IPS-15b (cell line): ENCODE results near the gene MEF2D.

ENCODE experiments used
- H3K27me3 ChIP-seq: one replicate; pipeline ENCODE4 v1.6.1; 2013; ENCODE audit warnings: low read length; ENCODE audit not compliant: control insufficient read depth, insufficient read depth
- H3K36me3 ChIP-seq: one replicate; pipeline ENCODE4 v1.6.1; 2013; ENCODE audit warnings: low read length; ENCODE audit not compliant: control insufficient read depth, insufficient read depth
- H3K4me1 ChIP-seq: one replicate; pipeline ENCODE4 v1.6.1; 2013; ENCODE audit warnings: mild to moderate bottlenecking, low read length; ENCODE audit not compliant: control insufficient read depth, insufficient read depth
- H3K4me3 ChIP-seq: one replicate; pipeline ENCODE4 v1.5.1; 2013; ENCODE audit warnings: low read depth, low read length
- H3K9ac ChIP-seq: one replicate; pipeline ENCODE4 v1.6.1; 2013; ENCODE audit warnings: low read depth, mild to moderate bottlenecking, low read length
- H3K9me3 ChIP-seq: one replicate; pipeline ENCODE4 v1.6.1; 2013; ENCODE audit warnings: mild to moderate bottlenecking, low read length; ENCODE audit not compliant: control insufficient read depth, insufficient read depth

Gene MEF2D

DNA sequence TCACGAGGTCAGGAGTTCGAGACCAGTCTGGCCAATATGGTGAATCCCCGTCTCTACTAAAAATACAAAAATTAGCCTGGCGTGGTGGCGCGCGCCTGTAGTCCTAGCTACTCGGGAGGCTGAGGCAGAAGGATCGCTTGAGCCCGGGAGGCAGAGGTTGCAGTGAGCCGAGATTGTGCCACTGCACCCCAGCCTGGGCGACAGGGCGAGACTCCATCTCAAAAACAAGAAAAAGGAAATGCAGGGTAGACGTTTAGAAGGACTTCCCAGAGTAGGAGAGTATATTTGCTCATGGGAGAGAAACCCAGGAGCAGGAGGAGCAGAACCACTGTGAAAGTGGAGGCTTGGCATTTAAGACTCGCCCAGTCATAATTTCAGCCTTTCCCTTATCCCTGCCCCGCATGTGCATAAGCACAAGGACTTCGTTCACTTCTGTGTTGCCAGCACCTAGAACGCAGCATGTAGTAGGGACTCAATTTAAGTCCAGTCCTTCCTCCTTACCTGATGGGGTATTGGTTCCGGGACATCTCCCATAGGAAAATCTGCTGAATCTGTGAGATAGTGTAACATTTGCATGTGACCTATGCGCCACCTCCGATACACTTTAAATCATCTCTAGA lies 5.2 kb upstream of the MEF2D start:
- Histone ChIP-seq H3K4me3 (no peak overlapping the region), H3K9me3 (no peaks in the 10 kb centered on the region), H3K9ac (no peak overlapping the region), H3K27me3 (peaks cover 5% of the 10 kb centered on the region), H3K4me1 (peaks cover 27% of the 10 kb centered on the region), H3K36me3 (no peaks in the 10 kb centered on the region)

DNA sequence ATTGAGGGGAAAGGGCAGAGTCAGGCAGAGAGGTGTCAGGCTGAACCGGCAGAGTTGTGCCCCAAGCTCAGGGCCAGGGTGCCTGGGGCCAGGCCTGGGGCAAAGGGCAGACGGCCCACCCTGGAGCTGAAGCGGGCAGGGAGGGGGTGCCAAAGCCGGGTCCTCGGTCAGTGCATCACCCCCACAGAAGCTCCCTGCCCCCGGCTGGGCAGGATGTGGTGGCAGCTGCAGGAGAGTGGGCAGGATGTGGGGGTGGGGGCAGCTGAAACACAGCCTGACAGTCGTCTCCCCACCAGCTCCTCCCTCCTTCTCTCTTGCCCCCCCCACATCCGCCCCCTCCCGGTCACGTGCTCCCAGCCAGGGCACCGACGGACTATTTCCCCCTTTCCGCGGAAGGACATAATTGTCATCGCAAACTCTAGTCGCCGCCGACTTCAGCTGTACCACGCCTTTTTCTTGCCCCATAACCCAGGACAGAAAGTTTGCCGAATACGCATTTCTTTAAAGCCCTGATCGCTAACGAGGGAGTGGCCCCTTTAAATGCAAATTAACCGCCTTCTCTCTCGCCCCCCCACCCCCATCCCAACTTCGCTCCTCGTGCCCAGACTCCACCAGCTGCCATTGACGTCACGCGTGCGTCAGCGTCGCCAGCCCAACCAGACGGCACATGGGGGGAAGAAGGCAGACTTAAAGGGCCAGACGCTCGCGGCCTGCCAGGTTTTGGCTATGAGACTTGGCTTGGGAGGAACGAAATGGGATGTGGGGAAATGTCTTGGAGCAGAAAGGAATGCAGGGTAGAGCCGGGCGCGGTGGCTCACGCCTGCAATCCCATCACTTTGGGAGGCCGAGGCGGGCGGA lies 4.5 kb upstream of the MEF2D start:
- Histone ChIP-seq H3K36me3 (no peaks in the 10 kb centered on the region), H3K27me3 (peaks cover 5% of the 10 kb centered on the region), H3K4me3 (peak overlapping the region; percentile 42), H3K4me1 (peaks cover 27% of the 10 kb centered on the region), H3K9me3 (no peaks in the 10 kb centered on the region), H3K9ac (peak overlapping the region; percentile 17)

DNA sequence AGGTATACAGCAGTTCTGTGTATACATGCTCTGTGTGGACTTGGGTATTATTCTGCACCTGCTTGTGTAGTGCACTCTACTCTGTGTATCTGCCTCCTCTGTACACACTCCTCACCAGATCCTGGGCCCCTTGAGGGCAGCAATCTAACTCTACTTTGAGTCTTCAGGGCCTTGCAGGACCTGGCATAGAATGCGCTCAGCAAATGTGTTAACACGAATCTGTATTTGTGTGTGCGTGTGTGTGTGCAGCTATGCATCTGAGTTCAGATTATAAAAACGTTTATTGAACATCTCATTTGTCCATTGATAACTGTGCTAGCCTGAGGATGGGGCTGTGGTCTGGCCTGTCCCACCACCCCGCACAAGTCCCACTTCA lies 3.9 kb upstream of the MEF2D start:
- Histone ChIP-seq H3K27me3 (no peaks in the 10 kb centered on the region), H3K9me3 (no peaks in the 10 kb centered on the region), H3K36me3 (no peaks in the 10 kb centered on the region), H3K4me1 (peaks cover 24% of the 10 kb centered on the region), H3K9ac (peak overlapping the region; percentile 17), H3K4me3 (peak overlapping the region; percentile 42)

DNA sequence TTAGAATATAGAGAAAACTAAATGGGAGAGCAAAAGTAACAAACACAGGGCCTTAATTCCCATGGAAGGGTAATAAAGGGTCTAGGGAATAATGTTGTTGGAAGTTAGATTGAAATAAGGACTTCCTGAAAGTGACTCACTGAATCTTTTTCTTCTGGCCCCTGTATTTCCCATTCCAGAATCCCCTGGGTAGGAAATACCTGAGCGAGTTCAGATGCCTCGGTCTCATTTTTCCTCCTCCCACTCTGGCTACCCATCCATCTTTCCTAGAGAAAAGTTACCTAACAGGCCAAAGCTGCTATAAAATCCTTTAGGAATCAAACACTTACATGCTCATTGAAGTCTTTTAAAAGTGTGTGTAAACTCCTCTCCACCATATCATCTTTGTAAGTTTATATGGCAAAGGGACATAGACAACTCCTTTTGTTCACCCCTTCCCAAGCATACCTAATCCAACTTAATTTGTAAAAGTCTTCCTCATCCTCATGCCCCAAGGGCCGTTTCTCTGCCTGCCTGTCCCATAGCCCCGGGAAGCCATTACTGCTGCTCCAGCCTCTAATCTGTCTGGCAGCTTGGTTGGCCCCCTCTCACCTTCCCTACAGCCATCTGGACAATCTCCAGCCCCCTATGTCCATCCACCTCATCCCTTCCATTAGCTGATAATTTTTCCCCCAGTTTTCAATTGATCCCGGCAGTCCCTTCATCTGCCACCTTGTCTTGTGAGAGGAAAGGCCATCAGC lies 3.3 kb upstream of the MEF2D start:
- H3K9me3 ChIP-seq, result no peaks in the 10 kb centered on the region
- no peaks in the 10 kb centered on the region for H3K36me3 ChIP-seq
- H3K4me3 ChIP-seq, result no peak overlapping the region
- H3K4me1 ChIP-seq, result peaks cover 24% of the 10 kb centered on the region
- no peaks in the 10 kb centered on the region for H3K27me3 ChIP-seq
- no peak overlapping the region for H3K9ac ChIP-seq

DNA sequence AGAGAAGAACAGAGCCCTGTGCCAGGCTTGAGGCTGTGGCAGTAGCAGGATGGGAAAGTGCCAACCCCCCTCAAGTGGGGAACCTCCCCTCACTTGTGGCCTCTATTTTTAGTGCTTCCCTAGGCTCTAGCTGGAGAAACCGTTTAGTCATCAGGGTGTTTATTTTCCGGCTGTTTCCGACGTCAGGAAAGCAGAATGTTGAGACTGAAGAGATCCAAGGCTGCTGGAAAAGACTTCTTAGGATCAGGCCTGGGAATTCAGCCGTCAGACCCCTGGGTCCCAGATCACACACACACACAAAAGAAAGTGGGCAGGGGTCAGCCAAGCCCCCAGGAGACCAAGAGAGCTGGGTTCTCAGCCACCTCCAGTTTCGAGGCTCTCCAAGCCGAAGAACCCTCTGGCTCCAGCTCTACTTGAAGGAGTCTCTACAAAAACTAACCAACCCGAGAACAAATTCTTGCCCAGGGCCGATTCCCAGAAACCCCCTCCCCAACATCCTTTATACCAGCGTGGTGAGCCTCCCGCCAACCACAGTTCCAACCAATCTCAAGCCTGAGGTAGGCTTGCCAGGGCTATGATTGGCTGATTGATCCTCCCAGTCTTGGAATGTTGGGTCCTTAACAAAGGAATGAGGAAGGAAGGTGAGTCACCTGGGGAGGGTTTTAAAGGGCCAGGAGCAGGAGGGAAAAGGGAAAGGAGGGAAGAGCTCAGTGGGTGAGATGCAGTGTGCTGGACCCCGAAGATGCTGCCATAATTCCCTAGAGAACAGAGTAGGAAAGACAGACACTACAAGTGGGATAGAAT lies 2.5 kb upstream of the MEF2D start:
- Histone ChIP-seq H3K27me3 (no peaks in the 10 kb centered on the region), H3K9me3 (no peaks in the 10 kb centered on the region), H3K4me3 (peak overlapping the region; percentile 45), H3K4me1 (peaks cover 28% of the 10 kb centered on the region), H3K36me3 (no peaks in the 10 kb centered on the region), H3K9ac (peak overlapping the region; percentile 65)

DNA sequence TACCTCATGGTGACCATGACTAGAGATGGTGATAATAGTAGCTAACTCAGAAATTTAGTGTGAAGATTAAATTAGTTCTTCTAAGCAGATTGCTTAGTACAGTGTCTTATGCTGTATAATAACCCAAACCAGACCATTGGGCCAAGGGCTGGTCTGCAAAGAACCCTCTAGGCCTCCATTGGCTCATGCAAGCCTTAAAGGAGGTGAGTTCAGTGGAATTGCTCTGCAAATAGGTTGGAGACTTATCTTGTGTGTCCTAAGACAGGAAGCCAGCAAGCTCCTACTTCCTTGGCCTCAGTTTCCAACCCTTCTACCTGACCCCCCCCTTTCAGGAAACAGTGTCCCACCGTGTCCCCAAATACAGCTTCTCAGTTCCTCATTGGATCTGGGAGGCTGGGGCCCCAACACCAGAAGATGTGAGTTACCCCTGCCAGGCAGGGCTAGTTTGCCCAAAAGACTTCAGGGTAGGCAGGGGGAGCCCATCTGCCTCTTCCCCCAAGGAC lies 1.9 kb upstream of the MEF2D start:
- no peaks in the 10 kb centered on the region for H3K27me3 ChIP-seq
- H3K9me3 ChIP-seq, result no peaks in the 10 kb centered on the region
- H3K9ac ChIP-seq, result no peak overlapping the region
- H3K4me1 ChIP-seq, result peaks cover 32% of the 10 kb centered on the region
- peak overlapping the region; percentile 45 for H3K4me3 ChIP-seq
- H3K36me3 ChIP-seq, result no peaks in the 10 kb centered on the region

DNA sequence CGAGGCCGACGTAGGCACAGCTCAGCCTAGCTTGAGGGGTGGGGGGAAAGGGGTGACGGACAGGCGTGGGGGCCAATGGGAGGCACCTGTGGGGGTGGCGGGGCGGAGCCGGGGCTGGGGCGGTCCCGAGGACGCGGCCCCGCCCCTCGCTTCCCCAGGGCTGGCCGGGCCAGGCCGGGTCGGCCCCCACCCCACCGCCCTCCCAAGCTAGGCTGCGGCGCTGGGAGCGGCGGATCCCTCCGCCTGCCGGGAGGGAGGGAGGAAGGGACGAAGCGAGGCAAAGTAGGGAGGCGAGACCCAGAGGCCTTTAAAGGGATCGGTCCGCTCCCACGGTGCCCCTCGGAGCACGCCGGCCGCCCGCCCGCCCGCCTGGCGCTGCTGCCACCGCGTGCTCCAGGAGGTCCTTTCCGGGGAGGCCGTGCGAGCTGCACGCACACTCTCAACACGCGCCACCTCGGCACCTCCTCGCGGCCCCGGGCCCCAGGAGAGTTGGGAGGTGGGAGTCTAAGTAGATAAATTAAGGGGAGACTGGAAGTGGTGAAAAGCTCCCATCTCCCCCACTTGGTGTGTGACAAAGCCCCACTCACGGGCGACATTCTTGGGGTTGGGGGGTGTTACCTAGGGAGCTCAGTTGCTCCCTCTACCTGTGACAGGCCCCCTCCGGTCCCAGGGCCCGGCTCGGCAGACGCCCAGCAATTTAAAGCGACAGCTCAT lies 375 bp upstream of the MEF2D start:
- Histone ChIP-seq H3K4me1 (peaks cover 43% of the 10 kb centered on the region), H3K9ac (peak overlapping the region; percentile 47), H3K4me3 (peak overlapping the region; percentile 82), H3K27me3 (no peaks in the 10 kb centered on the region), H3K36me3 (no peaks in the 10 kb centered on the region), H3K9me3 (no peaks in the 10 kb centered on the region)

DNA sequence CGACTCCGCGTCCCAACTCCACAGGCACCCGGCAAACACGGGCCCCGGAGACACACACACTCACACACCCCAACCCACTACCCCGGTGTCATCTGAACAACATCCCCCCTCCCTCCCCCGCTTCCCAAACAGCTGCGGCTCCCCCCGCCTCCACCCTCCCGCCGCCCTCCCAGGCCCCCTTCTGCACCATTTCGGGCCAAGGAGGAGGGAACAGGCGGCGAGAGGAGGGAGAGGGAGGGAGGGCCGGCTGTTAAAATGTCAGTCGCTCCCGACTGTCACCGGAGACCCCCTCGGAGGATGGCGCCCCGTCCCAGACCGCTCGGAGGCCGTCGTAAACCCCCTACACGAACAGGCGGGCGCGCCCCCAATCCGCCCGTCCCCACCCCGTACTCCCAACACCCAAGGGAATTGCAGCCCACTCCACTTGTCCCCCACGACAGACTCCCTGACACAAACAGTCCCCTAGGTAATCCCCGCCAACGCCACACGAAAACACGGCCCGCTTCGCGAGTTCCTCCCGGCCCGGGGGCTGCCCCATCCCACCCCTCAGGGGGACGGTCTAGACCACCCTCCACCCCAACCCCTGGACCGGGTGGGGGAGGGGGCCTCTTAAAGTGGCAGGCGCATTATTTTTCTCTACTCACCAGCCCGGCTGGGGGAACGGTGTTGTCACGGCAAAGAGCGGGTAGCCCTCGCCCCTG lies 583 bp downstream of the MEF2D start:
- H3K27me3 ChIP-seq, result no peaks in the 10 kb centered on the region
- H3K36me3 ChIP-seq, result no peaks in the 10 kb centered on the region
- peaks cover 43% of the 10 kb centered on the region for H3K4me1 ChIP-seq

DNA sequence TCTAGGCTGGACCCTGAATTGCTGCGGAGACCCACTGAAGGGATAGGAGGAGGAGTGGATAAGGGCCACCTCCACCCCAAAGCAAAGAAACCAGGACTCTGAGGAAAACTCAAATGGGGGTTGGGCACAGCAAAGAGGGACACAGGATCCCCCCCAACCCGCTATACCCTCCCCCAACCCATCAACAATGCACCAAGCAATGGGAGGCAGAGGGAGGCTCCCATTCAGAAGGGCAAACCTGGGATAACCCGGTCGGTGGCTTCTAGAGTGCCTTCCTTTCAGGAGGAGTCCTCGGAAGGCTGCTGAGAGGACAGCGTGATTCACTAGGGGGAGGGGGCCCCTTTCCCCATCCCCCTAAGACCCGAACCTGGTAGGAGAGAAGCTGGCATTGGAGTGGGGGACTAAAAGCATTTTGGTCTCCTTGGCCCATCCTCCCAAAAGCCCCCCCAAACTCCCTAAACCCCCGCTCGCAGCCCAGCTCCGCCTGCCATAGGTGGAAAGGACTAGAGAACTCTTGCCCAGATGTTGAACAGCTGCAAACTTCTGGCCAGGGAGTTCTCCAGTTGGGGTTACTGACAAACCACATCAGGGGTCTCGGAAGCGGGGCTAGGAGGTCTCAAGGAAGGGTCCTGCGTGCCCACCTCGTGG lies 1.3 kb downstream of the MEF2D start:
- H3K36me3 ChIP-seq, result no peaks in the 10 kb centered on the region
- H3K27me3 ChIP-seq, result no peaks in the 10 kb centered on the region
- peak overlapping the region; percentile 82 for H3K4me3 ChIP-seq
- no peaks in the 10 kb centered on the region for H3K9me3 ChIP-seq
- peaks cover 40% of the 10 kb centered on the region for H3K4me1 ChIP-seq
- H3K9ac ChIP-seq, result peak overlapping the region; percentile 24

More for the DNA sequence above, 583 bp downstream of the MEF2D start:
- Histone ChIP-seq H3K9me3 (no peaks in the 10 kb centered on the region), H3K4me3 (peak overlapping the region; percentile 82), H3K9ac (no peak overlapping the region)
